GM18861 (cell line): ENCODE data around the gene PODXL2.

ENCODE experiments used
- ATAC-seq: cut with Tn5 transposase; IDR thresholded peaks from one replicate; pipeline ENCODE4 v1.9.1; 2021; ENCODE audit not compliant: unreplicated experiment

PODXL2 gene

GRCh38 chr3:127706785-127707351, 77.9 kb downstream of the PODXL2 start:
- no peak for ATAC-seq

- no peak for ATAC-seq
Measured at GRCh38 chr3:127707851-127708411, 78.9 kb downstream of the PODXL2 start.

GRCh38 chr3:127708837-127709236, 79.9 kb downstream of the PODXL2 start:
- ATAC-seq: no peak

GRCh38 chr3:127709320-127710060, 80.5 kb downstream of the PODXL2 start:
- no peak for ATAC-seq

GRCh38 chr3:127710155-127710941, 81.4 kb downstream of the PODXL2 start:
- no peak for ATAC-seq

- ATAC-seq: no peak
Measured at GRCh38 chr3:127711021-127711695, 82.2 kb downstream of the PODXL2 start.

GRCh38 chr3:127711896-127712295, 82.9 kb downstream of the PODXL2 start:
- no peak for ATAC-seq

- no peak for ATAC-seq
Measured at GRCh38 chr3:127712461-127712860, 83.5 kb downstream of the PODXL2 start.

GRCh38 chr3:127712881-127713771, 84.1 kb downstream of the PODXL2 start:
- no peak for ATAC-seq

- ATAC-seq: no peak
Measured at GRCh38 chr3:127714125-127714571, 85.2 kb downstream of the PODXL2 start.

- ATAC-seq: no peak
Measured at GRCh38 chr3:127714866-127715265, 85.9 kb downstream of the PODXL2 start.

- no peak for ATAC-seq
Measured at GRCh38 chr3:127715532-127715931, 86.5 kb downstream of the PODXL2 start.

- no peak for ATAC-seq
Measured at GRCh38 chr3:127716384-127716783, 87.4 kb downstream of the PODXL2 start.

- ATAC-seq: no peak
Measured at GRCh38 chr3:127717357-127718244, 88.6 kb downstream of the PODXL2 start.

GRCh38 chr3:127718245-127718915, 89.4 kb downstream of the PODXL2 start:
- ATAC-seq: no peak

GRCh38 chr3:127718916-127719290, 89.9 kb downstream of the PODXL2 start:
- no peak for ATAC-seq

GRCh38 chr3:127719369-127719768, 90.4 kb downstream of the PODXL2 start:
- no peak for ATAC-seq

GRCh38 chr3:127720161-127720823, 91.3 kb downstream of the PODXL2 start:
- no peak for ATAC-seq
